HG03442 (cell line): ENCODE measurements around the gene BRINP2.
A peak's percentile ranks its signal among the peaks of the same experiment; 100 is the strongest.

Source experiments
- ATAC-seq: cut with Tn5 transposase; IDR thresholded peaks from one replicate; pipeline ENCODE4 v1.9.1; 2021; ENCODE audit warnings: mild to moderate bottlenecking, moderate library complexity; ENCODE audit not compliant: unreplicated experiment

The BRINP2 gene

GRCh38 chr1:177164380-177165068 lies 6.2 kb upstream of the BRINP2 start, which contains the start of gene ASTN1:
TSS of gene ASTN1 (minus strand) at chr1:177164712. CDS start at chr1:177164676, 36 bp downstream.
- no peak for ATAC-seq

DNA sequence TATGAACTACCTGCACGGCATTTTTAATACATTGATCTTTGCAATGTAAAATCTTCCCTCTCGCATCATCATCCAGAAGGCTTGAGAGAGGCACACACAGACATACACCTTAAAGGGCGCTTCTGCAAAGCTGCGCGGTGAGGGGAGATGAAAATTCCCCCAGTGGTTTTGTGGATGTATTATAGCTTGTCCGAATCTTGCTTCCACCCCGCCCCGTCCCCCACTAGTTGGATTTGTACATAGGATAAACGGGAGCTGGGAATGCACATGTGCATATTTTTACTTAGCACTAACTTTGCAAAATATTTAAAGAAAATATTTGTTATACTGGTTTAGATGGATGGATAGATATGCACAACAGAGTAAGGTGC lies 5.7 kb upstream of the BRINP2 start:
- no peak for ATAC-seq

GRCh38 chr1:177171536-177172123 lies 872 bp downstream of the BRINP2 start:
- no peak for ATAC-seq

DNA sequence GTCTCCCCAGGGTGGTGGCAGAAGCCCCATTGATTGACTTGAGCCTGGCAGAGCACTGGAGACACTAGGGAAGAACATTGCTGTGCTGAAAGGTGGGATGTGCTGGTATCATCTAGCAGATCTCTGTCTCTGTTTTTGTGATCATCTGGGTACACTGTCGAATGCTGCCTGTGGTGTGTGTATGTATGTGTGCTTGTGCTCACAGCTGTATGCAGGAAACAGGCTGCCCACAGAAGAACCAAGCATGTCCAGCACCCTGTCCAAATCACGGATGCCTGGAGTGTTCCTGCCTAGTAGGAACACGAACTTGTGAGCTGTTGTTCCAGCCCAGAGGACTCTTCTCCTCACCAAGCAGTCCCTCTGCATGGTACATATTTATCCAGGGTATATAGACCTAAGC lies 1.5 kb downstream of the BRINP2 start:
- ATAC-seq = no peak

GRCh38 chr1:177172866-177173265 lies 2.1 kb downstream of the BRINP2 start:
- ATAC-seq = no peak

DNA sequence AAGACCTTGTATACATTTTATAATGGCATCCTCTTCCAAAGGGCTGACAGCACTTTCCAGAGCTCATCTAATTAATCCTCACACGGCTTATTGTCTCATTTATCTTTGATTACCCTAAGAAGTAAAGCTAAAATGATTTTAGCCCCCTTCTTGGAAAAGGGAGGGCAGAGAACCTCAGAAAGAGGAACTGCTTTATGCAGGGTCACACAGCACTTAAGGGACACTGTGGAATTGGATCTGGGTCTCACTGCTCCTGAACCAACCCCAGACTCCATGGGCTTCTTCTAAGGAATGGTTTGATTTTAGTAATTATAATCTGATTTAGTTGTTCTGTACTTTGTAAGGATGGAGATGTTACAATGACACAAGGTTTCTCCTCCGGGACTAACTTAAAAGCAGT lies 3.2 kb downstream of the BRINP2 start:
- no peak for ATAC-seq

DNA sequence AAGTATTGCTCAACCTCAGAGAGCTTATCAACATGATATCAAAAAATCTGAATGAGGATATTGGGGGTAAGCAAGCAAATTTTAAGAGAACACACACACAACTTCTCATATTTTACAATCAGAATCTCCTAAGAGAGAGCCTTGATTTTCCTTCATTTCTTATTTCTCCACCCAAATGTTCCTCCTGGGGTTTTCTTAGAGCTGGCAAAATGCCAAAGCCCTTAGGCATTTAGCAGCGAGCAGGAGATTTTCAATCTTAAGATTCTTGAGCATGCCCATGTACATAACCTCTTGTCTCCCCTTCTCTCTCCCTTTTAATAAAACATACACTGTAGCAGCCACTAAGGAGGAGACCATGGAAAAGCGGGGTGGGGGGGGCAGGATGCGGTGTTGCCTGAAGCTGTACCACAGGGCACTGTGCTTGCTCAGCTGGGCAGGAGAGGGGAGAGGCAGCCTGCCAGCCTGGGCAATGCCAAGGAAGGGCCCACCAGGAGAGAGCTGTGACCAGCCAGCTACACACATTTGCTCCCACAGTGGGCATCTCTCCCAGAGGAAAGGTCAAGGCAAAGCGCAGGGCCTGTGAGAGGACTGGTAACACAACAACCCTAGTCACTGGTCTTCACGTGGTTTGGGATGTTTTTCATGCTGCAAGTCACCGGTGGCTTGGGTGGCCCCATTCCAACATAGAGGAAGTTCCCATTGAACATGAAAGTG lies 4.3 kb downstream of the BRINP2 start:
- ATAC-seq = no peak

DNA sequence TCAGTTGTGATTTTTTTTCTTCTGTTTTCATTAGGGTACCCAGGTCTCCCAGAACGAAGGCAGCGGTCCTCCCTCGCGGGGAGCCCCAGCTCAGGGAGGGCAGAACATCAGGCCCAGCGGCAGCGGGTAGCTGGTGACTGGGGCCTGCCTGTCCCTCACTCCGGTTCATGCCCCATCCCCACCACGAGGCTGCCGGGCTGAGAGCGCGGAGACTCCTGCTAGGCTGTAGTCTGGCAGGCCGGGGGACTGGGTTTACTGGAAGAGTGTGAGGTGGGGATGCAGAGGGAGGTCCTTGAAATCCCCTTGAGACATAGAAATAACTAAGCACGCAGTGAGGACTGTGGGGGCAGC lies 10.5 kb downstream of the BRINP2 start:
- no peak for ATAC-seq

DNA sequence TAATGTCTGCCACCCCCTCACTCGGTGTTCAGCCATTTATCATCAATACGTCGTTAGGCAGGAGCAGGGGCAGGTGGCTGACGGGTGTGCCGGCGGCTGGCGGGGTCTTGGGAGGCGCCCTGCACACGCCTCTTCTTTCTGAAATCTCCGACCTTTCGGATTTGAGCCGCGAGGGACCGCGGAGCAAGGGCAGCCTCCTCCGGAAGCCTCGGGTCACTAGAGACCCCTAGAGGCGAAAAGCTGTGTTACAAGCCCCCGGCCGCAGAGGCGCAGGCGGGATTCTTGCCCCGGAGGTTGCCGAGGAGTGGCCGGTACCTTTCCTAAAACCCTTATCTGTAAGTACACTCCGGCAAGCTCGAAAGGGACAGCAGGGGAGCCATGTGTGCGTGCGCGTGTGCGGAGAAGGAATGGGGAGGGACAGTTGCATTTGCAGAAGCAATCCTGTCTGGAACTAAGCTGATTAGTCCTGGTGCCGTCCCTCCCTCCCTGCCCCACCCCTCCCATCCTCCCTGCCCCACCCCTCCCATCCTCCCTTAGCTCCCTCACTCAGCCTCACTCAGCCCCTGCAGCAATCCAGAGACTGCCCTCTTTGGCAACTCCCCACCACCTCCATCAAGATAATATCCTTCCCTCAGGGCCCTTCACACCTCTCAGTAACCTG lies 11.0 kb downstream of the BRINP2 start:
- peak; percentile 95 for ATAC-seq

DNA sequence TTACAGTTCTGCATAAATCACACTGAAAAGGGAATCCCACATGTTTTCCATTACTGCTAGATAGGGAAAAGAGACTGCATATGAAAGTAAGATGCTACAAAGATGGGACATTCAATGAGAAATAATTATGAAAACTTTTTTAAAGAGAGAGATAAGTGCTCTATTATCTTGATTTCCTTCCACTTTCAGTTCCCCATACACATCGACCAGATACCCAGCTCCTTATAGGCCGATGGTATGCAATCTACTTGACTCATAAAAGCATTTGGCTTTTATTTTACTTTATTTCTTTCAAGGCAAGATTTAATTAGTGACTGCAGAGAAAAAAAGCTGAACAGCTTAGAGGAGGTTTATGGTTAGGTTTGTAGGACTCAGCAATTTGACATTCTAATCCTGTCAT lies 13.1 kb downstream of the BRINP2 start:
- ATAC-seq = no peak

DNA sequence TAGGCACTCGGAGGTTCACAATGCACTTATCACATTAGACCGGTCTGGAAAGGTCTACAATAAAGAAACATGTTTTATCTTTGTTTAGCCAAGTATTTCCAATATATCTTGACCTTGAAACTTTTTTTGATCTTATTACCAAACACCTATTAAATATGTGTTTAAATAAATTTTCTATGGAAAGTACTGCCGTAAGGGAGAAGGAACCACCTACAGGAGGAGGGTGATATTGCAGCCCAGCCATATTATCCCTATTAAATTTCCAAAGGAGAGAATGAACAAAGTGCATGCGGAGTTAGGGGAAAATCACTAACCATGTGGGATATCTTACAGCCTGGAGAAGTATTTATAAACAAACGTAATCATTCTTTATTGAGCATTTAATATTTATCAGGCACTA lies 14.5 kb downstream of the BRINP2 start:
- no peak for ATAC-seq

DNA sequence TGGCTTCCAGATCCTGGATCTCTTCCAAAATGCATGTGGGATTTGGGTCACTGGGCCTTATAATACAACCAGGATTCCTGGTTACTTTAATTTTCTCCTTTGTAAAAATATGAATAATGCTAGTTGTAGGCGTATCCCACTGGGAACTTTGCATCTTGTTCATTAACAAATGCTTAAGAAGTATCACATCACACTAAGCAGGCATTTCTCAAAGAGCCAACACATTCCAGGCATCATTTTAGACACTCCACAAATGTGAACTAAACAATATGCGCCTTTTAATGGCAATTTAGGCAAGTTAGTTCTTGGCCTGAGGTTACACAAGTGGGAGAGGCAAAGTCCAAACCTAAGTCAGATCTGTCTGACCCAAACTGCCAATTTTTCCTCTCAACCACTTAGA lies 15.9 kb downstream of the BRINP2 start:
- ATAC-seq = no peak

DNA sequence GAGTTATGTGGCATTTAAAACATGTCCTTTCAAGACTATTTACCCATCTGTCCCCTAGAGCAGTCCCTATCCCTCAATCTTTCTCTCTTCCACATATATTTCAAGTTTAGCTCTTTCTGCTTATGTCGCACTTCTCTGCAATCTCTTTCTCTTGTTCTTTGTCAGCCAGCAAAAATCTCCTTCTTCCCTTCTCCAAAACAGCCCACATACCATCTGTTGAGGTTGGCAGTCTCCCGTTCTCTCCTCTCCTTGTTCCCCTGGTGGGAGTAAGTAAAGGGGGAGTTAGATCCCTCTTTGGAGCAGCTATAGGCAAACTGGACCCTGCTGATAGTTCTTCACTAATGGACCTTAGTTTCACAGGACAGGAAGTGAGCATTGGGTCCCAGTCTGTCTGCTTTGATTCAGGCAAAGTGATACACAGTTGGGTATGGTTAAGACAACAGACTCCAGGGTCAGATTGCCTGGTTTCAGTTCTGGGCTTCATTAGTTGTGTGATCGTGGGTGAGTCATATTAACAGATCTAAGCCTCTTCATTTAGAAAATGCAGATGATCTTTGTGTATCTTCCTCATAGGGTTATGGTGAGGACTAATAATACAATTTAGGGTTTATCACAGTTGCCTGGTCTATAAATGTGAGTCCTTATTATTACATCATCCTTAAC lies 19.7 kb downstream of the BRINP2 start:
- no peak for ATAC-seq

DNA sequence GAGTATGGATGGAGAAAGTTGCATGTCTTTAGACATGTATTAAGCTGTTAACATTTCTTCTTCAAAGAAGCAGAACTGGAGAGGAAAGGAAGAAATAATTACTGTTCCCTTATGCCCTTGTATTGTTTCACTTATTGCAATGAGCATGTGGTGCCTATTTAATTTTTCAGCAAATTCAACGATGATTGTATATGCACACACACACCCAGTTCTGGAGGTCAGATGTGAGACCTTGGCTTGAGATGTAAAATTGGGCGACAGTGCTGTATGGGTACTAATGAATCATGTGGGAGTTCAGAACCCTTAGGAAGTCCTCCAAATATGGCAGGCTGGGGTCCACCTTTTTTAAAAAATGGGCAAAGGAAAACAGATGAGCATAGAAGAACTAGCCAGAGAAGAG lies 27.5 kb downstream of the BRINP2 start:
- no peak for ATAC-seq

DNA sequence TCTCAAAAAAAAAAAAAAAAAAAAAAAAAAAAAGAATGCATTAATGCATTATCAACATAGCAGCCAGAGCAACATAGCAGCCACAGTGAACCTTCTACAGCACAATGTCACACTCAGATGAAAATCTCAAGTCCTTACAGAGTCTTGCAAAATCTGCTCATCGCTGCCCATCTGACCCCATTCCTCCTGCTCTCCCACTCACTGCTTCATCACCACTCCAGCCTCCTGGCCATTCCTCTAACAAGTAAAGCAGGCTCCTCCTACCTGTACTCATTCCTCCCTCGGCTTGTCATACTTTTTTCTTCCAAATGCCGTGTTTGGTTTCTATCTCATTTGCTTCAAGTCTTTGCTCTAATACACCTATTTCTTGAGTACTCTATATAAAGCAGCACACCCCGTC lies 29.5 kb downstream of the BRINP2 start:
- ATAC-seq = no peak

- ATAC-seq = no peak
Measured at GRCh38 chr1:177206831-177207355, 36.1 kb downstream of the BRINP2 start.

- no peak for ATAC-seq
Measured at GRCh38 chr1:177208920-177209319, 38.2 kb downstream of the BRINP2 start.

DNA sequence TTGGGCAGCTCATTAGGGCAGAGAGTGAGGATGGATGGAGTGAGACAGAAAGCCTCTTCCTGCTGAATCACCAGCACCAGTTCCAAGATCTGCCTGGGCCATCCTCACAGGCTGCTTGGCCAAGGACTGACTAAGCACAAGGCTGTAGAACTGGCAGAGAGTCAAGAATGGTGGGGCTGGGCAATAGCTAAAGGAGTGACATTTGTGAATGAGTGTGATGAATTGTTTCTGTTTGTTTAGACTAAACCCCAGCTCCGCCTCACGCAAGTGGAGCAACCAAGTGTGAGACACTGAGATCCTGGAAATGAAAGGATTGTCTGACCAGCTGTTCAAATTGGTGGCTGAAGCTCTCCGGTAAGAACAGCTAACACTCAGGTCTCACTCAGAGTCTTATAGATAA lies 38.6 kb downstream of the BRINP2 start:
- ATAC-seq = no peak

GRCh38 chr1:177210071-177210470 lies 39.3 kb downstream of the BRINP2 start:
- no peak for ATAC-seq

GRCh38 chr1:177211231-177211630 lies 40.5 kb downstream of the BRINP2 start:
- no peak for ATAC-seq

DNA sequence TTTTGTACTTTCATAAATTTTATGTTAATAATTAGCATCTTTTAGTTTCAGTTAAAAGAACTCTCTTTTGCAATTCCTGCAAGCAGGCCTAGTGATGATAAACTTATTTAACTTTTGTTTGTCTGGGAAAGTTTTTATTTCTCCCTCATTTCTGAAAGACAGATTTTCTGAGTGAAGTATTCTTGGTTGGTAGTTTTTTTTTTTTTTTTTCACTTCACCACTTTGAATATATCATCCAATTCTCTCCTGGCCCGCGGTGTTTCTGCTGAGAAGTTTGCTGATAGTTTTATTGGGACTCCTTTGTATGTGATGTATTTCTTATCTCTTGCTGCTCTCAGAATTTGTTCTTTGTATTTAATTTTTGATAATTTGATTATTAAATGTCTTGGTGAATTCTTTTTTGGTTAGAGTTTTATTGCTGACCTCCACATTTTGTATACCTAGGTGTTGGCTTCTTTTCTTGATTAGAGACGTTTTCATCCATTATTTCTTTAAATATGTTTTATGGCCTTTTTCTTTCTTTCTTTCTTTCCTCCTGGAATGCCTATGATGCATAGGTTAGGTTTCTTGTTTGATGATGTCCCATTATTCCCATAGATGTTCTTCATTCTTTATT lies 45.9 kb downstream of the BRINP2 start:
- ATAC-seq = no peak
